ENCODE measurements around the gene FASTKD3.
"Not testable (repeated sequence)": the region's sequence is repeated elsewhere in the genome, so short reads cannot be mapped to it uniquely, and the experiment has no call there.

Gene FASTKD3, protein sequence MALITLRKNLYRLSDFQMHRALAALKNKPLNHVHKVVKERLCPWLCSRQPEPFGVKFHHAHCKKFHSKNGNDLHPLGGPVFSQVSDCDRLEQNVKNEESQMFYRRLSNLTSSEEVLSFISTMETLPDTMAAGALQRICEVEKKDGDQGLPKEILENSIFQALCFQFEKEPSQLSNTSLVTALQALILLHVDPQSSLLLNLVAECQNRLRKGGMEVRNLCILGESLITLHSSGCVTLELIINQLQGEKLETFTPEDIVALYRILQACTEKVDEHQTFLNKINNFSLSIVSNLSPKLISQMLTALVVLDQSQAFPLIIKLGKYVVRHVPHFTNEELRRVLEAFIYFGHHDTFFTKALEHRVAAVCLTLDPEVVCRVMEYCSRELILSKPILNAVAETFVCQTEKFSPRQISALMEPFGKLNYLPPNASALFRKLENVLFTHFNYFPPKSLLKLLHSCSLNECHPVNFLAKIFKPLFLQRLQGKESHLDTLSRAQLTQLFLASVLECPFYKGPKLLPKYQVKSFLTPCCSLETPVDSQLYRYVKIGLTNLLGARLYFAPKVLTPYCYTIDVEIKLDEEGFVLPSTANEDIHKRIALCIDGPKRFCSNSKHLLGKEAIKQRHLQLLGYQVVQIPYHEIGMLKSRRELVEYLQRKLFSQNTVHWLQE
- total RNA-seq, result 20.4 to 23.3 reads per million in 2 donors

DNA sequence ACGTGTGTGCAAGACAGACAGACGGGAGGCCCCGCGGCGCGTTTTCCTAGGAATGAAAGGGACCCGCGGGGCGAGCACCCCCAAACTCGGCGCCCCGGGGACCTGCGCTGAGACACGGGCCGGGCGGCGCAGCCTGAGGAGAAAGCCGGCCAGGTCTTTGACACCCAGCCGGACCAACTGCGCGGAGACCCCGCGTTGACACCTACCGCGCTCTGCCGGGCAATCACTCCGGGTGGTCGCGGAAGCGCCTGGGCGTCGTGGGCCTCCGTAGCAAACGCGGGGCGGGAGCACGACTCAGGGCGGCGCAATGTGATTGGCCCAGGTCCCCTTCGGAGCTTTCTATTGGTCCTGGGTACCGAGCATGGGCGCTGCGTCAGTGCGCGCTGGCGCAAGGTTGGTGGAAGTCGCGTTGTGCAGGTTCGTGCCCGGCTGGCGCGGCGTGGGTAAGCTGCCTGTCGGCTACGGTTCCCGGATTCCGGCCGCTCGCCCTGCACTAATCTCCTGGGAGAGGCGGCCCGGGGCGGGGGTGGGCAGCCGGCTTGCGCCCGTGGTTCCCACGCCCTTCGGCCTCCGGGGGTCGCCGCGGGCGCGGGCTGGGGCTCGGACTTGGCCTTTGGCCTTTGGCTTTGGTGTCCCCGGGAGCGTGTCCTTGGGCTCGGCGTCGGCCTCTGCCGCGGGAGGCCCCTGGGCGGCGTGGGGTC is at the start of gene FASTKD3, which contains the start of gene MTRR:
Gene FASTKD3, minus strand, starts transcription at position 259 of the 701 bp plus-strand sequence. CDS start 948 bp downstream, outside the sequence.
Gene MTRR, plus strand, starts transcription at position 376 of the 701 bp plus-strand sequence. CDS start 1,647 bp downstream, outside the sequence.
- DNase-seq, result peak; percentile 78

DNA sequence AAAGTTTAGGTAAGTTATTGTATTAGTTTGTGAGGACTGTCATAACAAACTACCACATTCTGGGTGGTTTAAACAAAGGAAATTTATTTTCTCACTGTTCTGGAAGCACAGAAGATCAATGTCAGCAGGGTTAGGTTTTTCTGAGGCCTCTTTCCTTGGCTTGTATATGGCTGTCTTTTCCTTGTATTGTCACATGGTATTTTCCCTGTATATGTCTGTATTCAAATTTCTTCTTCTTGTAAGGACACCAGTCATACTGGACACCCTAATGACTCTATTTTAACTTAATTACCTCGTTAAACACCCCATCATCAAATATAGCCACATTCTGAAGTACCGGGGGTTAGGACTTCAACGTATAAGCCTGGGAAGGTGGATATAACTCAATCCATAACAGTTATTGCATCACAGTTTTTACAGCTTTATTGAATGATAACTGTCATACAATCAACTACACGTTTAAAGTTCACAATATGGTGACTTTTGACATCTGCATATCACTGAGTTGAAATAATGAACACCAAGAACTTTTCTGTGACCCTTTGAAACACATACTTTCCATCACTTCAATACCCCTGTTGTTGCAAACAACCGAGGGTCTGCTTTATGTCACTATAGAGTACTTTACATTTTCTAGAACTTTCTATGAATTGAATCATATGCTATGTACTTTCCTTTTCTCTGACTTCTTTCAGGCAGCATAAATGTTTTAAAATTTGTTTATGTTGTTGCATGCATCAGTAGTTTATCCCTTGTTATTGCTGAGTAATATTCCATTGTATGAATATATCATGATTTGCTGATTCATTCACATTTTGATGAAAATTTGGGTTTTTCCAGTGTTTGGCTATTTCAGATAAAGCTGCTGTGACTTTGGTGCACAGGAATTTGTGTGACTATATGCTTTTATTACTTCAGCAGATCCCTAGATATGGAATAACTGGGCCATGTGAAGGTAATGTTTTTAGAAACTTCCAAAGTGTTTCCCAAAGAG is 48.6 kb upstream of the FASTKD3 start:
- no peak for DNase-seq

DNA sequence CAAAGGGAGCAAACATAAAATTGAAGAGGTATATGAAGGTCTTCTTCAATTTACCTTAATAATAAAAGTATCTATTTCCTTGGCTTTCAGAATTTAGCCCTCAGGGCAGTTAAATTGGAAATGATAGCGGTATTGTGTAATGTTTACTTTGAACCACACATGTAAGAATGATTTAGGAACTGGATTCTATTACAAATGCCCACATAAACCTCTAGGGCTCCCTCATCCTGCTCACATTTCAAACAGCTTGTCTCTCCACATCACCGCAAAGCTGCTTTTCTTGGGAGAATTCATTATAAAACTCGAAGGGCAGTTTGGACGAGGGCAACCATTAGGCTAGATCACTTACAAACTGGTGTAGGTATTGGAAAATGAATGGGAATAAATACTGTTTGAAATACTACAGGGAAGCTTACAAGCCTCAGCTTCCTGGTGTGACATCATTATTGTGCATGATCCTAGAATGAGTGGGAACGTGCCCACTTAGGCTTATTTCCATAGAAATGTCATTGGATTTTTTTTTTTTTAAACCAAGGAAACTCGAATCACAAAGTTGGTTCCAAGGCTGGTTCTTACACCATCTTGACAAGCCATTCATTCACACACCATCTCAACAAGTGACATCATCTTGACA is 47.5 kb upstream of the FASTKD3 start:
- no peak for DNase-seq

DNA sequence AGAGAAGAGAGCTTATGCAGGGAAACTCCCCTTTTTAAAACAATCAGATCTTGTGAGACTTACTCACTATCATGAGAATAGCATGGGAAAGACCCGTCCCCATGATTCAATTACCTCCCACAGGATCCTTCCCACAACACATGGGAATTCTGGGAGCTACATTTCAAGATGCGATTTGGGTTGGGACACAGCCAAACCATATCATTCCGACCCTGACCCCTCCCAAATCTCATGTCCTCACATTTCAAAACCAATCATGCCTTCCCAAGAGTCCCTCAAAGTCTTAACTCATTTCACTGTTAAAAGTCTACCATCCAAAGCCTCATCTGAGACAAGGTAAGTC is 42.6 kb upstream of the FASTKD3 start:
- not testable (repeated sequence) for DNase-seq

DNA sequence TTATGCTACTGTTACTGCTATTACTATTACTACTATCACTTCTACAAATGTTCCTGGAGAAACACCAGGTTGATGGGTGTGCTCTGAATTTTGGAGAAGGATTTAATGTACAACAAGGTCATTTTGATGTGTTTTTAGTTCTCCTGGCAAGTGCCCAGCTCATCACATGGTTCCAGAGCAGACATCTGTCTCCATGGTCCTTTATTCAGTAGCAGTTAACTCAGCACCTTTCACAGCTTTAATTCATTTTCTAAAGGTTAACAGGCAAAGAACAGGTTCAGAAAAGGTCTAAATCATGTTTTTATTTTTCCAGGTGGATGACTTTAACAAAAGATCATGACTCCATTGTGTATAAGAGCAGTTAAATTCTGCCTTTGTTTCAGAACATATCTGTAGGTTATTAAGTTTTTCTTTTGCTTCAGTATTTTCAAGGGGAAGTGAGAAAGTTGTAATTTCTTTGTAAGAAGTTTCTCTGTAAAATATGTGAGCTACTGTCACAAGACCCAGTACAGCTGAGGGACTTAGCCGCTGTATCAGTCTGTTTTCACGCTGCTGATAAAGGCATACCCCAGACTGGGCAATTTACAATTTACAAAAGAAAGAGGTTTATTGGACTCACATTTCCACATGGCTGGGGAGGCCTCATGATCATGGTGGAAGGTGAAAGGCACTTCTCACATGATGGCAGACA is 42.1 kb upstream of the FASTKD3 start:
- DNase-seq, result no peak

DNA sequence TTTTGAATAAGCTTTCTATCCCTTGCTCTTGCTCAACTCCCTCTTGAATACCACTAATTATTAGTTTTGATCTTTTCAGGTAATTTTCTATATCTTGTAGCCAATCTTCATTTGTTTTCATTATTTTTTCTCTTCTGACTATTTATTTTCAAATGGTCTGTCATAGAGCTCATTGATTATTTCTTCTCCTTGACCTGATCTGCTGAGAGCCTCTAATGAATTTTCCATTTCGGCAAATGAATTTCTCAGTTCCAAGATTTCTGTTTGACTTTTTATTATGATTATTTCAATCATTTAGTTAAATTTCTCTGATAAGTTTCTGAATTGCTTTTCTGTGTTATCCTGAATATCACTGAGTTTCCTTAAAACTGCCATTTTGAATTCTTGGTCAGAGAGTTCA is 39.5 kb upstream of the FASTKD3 start:
- DNase-seq, result no peak

DNA sequence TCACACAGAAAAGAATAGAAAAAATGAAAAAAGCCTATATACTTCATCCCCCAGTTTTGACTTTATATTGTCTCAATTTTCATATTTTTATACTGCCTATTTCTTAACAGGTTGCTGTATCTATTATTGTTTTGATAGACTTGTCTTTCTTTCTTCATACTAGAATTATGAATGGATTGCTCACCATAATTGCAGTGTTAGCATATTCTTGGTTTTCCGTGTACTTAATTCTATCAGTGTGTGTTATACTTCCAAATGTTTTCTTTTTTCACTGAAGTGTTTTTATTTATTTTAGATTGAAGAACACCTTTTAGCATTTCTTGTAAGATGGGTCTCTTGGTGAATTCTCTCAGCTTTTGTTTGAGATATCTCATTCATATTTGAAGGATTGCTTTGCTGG is 38.8 kb upstream of the FASTKD3 start:
- no peak for DNase-seq

DNA sequence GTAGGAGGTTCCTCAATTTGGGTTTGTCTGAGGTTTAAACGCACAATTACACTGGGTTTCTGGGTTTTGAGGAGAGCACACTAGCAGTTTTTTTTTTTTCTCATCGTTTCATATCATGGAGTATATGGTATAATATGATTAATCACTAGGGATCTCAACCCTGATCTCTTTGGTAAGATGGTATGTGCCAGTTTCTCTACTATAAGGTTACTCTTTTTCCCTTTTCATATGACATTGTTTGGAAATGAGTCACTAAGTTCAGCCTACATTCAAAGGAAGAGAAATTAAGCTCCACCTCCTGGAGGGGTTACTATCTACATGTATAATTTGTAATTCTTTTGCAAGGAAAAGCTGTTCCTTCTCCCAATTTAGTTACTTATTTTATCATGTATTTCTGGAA is 35.3 kb upstream of the FASTKD3 start:
- no peak for DNase-seq

DNA sequence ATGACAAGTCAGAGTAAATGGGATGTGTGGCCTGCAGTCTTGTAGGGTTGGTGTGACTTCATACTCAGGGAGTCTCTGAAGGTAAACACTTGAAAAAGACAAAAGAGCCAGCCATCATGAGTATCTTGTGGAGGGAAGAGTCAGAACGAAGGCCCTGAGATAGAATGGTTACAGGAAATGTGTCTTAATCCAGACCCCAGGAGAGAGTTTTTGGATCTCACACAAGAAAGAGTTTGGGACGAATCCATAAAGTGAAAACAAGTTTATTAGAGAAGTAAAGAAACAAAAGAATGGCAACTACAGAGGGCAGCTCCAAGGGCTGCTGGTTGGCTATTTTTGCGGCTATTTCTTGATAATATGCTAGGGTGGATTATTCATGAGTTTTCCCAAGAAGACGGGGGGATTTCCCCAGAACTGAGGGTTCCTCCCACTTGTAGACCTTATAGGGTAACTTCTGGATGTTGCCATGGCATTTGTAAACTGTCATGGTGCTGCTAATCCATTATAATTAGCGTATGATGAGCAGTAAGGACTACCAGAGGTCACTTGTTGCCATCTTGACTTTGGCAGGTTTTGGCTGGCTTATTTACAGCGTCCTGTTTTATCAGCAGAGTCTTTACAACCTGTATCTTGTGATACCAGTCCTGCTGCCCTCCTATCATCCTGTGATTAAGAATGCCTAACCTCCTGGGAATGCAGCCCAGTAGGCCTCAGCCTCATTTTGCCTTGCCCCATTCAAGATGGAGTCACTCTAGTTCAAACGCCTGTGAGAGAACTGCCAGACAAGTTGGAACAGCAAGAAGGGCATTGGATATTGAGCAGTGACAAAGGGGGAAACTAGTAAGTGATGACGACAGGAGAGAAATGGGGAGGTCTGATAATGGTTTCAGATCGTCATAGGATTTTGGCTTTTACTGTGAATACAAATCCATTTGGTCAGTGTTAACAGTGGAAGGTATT is 34.1 kb upstream of the FASTKD3 start:
- DNase-seq, result no peak

DNA sequence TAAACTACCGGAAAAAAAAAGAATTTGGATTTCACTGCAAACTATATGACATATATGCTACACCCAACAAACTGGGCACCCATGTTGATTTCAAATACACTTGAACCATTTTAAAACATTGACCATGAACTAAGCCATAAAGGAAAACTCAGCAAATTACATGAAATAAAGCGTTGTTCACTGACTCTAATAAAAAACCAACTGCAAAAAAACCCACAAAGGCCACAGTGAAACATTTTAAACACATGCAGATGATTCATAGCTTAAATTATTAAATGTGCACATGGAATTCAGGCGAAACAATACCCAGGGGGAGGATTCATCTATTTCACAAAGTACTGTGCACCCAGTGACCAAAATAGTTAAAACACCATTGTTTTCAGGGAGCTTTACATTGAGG is 33.4 kb upstream of the FASTKD3 start:
- no peak for DNase-seq

DNA sequence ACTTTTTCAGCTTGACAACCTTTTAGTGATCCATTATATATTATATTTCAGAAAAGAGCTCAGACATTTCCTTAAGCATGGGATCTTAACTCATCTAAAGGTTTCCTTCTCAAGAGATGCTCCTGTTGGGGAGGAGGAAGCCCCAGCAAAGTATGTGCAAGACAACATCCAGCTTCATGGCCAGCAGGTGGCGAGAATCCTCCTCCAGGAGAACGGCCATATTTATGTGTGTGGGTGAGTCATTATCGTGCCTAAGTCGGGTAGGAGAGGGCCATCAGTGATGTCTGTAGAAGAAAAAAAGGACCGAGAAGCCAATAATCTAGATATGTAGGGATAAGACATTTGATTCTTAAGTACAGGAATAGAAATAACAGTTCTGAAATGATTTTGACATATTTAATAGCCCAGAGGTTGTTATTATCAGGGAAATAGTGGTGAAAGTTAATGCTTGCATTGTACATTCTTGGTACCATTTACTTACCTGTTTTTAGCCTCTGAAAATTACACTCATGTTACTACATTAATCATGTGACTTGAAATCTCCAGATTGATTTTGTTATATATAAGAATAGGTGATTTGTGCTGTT is 28.3 kb upstream of the FASTKD3 start:
- no peak for DNase-seq

DNA sequence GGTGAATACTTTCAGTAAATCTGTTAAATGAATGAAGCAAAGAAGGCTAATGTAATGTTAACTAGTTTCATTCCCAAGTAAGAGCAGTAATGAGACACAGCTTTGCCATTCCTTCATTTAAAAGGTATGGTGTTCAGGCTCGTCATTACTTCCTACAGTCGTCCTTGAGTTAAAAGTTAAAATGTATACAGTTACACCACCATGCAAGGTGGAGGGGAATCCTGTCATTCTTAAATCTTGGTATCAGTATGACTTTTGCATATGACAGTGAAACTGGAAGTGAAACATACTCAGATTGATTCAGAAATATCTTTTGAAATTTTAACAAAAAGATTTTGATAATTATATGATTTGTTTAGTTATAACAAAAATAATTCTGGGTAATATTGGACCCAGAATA is 26.0 kb upstream of the FASTKD3 start:
- DNase-seq, result no peak

DNA sequence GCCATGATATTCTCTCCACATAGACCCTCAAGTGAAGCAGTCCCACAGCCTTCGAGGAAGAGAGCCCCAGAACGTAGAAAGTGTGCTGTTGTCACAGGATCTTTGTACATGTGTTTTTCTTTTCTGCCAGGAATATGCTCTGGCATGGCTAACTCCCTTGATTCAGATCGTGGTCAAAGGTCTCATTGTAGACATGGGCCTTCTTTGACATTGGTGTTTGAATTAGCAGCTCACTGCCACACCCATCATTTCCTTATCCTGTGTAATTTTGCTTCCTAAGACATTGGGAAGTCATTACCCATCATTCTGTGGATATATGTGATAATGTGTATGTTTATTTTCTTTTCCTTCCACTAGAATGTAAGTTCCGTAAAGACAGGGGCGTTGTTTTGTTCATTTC is 25.6 kb upstream of the FASTKD3 start:
- no peak for DNase-seq

DNA sequence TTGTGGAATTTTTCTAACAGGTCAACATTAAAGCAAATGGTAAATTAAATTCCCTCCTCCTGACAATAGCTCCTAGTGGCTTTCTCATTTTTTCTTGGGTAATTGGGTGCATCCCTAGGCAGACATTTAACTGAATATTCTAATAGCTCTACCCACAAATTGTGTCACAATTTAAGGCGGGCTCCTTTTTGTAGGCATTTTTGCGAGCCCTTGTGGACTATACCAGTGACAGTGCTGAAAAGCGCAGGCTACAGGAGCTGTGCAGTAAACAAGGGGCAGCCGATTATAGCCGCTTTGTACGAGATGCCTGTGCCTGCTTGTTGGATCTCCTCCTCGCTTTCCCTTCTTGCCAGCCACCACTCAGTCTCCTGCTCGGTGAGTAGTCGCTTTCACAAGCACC is 20.1 kb upstream of the FASTKD3 start:
- DNase-seq, result no peak

DNA sequence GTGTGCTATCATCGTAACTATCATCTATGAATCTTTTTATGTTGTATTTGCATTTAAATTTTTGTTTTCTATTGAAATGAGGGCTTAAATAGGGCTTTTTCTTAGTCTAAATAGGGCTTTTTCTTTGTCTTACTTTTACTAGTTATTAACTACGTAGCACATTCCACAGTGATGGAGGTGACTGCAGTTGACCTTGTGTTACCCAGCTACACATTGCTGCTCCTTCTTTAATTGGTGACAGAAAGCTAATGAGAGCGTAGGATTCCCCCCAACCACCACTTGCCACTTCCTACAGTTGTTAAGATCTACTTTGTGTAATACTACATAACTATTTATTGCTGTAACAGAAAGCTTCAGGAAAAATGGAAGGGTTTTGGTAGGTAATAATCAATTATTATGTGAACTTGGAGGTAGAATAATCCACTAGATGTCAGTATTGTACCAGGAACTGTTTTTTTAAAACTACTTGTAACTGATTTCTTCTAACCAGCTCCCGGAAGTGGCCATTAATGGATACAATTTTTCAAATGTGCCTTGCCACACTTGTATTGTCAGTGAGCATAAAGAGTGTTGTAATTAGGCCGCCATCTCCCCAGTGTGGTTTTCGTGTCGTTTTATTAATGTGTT is 18.1 kb upstream of the FASTKD3 start:
- no peak for DNase-seq

DNA sequence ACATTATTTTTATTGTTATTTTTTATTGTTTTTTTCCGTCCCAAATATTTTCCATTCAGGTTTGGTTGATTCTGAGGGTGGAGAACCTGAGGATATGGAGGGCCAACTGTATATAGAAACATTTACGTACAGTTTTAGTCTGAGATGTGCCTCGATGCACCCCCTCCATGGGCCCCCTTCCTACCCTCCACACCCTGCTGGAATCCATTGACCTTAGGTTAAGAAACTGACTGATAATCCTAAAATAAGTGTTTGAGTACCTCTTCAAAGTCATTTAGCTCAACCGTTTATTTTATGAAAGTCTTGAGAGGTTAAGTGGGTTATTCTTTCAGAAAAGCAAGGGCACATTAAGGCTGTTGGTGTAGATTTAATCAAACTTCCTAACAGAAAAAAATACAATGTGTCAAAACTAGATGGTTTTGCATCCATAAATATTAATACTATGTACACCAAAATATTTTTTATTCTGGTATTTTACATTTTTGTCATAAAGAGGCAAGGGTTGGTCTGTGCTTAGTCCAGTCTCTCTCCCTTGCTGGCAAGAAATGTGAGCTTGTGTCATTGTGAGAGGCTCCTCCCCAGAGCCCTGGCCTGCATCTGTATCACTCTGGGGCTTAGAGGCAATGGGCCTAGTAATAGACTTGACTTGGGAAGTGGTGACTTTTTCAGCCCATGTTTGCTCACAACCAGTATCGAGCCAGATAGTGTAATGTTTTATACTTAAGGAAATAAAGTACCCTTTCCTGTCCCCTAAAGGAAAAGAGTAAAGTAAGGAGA is 15.8 kb upstream of the FASTKD3 start:
- DNase-seq, result no peak

DNA sequence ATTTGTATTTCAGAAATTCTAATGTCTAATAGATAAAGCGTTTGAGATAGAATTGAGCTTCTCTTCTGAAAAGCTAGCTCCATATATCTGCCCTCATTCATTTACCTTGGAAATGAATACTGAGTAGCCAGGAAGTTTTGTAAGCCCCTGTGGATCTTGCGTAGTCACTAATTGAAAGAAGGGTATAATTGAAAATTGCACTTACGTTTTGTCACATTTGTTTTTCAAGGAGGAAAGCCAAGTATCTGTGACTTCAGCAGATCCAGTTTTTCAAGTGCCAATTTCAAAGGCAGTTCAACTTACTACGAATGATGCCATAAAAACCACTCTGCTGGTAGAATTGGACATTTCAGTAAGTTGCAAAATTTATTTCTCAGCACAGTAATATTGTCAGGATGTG is 14.1 kb upstream of the FASTKD3 start:
- no peak for DNase-seq

DNA sequence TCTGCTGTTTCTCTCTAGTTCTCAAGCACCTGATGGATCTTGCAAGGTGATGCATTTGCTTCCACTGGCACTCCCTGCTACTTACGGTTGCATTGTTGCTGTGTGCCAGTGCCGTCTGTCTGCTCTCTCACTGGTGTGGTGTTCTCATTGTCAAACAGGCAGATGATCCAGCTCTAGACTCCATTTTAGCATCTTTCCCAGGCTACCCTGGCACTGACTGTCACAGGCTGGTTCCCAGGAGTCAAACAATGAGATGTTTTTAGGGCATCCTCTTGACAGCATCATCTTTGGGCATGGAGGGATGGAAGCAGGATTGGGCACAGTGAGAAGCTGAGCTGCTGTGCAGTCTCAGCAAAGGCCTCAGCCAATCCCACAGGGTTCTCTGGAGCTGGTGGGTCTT is 13.0 kb upstream of the FASTKD3 start:
- DNase-seq, result no peak
